ENCODE data around the gene ERVFRD-1. TPM values are rescaled to one million over a fixed set of nuclear protein-coding genes. Genes with fewer than 3 reads are reported as not detected.

The ERVFRD-1 gene
- 0.13 TPM for total RNA-seq
- long read RNA-seq, partial matches to known transcripts, result 0 of 1 reads
- long read RNA-seq, other reads (novel, unspliced or antisense), result 0 of 1 reads

- DNase-seq (ENCODE audit: low spot score), result no peak
Observed at GRCh38 chr6:11110921-11111768, at the start of gene ERVFRD-1. Gene ERVFRD-1 (minus strand): TSS chr6:11111725. CDS start chr6:11105310, 6,415 bp downstream.

DNA sequence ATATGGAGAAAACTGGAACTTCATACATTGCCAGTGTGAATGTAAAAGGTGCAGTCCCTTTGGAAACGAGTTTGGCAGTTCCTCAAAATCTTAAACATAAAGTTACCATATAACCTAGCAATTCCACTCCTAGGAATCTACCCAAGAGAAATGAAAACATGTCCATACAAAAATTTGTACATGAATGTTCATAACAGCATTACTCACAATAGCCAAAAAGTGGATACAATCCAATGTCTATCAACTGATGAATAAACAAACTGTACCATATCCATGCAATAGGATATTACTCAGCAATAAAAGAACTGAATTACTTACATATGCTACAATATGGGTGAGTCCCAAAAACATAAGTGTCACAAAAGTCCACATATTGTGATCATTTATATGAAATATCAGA, 48.7 kb upstream of the ERVFRD-1 start:
- no peak for DNase-seq (ENCODE audit: low spot score)

DNA sequence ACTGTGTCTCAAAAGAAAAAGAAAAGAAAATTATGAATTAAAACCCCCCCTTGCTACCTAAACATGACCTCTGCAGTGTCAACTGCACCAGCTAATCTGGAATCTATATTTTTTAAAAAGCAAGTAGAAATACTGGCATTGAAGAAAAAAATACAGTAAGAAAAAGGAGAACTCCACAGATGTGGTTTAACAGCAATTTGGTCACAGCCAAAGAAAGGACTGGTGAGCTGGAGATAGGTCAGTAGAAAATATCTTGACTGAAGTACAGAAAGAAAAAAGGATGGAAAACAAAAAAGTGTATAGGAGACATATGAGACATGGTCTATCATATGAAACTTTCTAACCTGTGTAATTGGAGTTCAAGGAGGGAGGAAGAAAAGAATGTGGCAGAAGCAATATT, 44.1 kb upstream of the ERVFRD-1 start:
- no peak for DNase-seq (ENCODE audit: low spot score)

- no peak for DNase-seq (ENCODE audit: low spot score)
Observed at GRCh38 chr6:11153447-11153846, 41.9 kb upstream of the ERVFRD-1 start.

GRCh38 chr6:11152581-11152980, 41.1 kb upstream of the ERVFRD-1 start:
- DNase-seq (ENCODE audit: low spot score), result no peak

- DNase-seq (ENCODE audit: low spot score), result no peak
Observed at GRCh38 chr6:11151488-11151887, 40.0 kb upstream of the ERVFRD-1 start.

DNA sequence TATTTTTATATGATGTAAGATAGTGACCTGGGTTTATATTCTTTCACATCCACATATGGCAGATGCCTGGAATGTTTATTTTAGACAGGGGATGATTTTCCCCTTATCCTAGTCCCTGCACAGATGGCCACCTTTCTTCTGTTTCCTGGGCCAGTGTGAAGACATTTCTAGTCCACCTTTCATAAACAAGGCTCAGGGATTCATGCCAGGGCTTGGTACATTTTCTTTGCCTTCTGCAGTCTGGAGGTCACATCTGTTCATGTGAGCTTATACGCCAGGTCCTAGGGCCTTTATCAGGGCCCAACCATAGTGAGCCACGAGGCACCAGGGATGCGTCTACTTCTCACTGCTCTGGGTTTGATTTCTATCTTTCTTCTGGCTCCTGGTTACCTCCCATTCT, 38.0 kb upstream of the ERVFRD-1 start:
- DNase-seq (ENCODE audit: low spot score), result no peak

DNA sequence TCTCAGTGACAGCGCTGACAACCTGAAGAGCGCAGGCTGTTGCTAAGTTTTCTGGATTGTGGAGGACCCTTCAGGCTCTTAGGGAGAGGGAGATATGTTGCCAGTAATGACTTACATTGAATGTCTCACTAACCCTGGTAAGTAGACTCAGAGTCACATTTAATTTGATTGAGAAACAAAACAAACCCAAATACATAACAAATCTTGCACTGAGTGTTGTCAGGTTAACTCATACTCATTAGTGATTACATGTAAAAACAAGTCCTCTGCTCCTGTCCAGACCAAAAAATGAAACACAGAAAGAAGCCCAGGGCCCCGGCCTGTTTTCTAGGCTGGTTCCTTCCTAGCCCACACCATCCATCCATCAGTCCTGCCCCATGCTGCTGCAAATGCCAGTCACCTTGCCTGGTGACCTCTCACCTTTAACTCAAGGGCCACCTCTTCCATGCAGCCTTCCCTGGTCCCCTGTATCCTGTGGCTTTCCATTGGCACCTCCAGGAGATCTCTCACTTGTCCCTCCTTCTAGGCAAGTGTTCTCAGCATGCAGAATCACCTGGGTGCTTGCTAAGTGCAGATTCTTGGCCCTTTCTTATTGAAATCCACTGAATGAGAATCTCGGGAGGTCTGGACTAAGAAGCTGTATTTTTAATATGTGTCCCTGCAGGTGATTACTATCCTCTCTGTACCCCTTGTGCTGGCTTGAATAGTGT, 34.7 kb upstream of the ERVFRD-1 start:
- DNase-seq (ENCODE audit: low spot score), result no peak

DNA sequence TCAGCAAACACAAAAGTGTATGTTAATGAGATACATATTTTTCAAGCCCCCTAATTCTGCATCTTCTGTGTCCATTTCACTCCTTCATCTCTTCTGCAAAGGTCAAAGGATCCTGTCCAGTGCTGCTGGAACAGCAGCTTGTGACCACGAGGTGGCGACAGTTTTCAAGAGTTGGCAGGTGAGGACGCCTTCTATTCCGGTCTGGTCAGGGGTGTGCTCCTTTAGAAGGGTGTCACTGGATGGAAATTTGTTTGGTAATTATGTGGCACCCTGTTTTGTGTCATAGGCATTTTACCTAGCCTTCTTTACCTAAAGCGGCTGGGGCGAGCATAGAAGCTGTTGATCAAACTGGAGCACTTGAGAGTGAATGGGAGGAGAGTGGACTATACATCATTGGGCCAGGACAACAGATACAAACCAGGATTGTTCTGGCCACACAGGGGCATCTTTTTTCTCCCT, 32.9 kb upstream of the ERVFRD-1 start:
- no peak for DNase-seq (ENCODE audit: low spot score)

DNA sequence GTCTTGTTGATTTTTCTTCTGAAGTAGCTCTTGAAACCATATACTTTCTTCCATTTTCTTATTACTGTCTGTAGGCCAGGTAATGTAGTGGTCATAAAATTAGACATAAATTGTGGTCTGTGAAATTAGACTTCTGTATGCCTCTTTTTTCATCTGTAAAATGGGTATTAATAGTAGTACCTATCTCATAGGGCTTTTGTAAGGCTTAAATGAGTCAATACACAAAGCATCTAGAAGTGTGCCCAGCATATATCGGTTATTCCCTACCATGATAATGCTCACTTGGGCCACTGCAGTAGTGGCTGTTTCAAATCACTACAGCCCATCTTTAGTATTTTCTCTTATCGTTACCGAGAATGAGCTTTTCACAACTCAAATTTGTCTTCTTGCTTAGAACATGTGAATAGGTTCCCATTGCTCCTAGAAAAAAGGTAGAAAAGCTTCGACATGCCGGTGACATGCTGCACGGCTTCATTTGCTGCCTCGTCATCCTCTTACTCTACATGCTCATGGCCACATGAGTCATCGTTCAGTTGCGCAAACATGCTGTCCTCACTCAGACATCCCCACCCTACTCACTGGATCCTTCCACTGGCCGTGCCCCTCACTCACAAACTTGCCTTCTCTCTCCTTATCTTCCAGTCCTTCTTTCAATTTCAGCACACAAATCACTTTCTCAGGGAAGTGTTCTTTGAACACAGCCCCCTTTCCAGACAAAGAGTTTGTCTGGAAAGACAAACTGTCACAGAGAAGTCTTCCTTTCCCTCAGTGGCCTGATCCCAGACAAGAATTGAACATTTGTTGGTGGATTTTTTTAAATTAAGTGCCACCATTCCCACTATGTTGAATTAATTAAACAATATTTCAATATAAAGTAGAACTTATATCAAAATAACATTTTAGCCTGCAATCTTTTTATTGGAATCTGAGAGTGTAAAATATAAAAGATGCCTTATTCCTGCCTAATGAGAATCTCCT, 32.2 kb upstream of the ERVFRD-1 start:
- no peak for DNase-seq (ENCODE audit: low spot score)

- DNase-seq (ENCODE audit: low spot score), result no peak
Observed at GRCh38 chr6:11142296-11143027, 30.9 kb upstream of the ERVFRD-1 start.

DNA sequence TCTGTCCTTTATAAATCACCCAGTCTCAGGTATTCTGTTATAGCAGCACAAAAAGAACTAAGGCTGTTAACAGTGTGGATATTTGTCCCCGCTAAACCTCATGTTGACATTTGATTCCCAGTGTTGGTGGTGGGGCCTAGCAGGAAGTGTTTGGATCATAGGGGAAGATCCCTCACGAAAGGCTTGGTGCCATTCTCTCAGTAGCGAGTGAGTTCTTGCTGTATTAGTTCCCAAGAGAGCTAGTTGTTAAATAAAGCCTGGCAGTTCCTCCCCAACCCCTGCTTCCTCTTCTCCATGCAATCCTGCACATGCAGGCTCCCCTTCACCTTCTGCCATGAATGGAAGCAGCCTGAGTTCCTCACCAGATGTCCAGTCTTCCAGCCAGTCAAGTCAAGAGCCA, 29.8 kb upstream of the ERVFRD-1 start:
- no peak for DNase-seq (ENCODE audit: low spot score)

DNA sequence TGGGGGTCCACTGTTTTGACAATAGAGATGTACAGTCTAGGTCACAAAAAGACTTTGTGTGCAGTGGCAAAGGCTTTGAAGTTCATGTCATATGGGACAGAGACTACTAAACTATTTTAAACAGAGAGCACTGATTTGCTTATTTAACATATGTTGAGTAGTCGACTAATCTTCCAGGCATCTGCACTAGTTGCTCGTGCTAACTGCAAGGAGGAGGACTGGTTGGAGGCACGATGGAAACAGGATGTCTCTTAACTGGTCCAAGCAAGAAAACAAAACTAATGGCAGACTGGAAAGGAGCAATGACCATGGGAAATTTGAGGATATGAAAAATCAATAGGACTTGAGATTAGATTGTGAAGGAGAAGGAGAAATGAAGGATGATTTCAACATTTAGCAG, 28.5 kb upstream of the ERVFRD-1 start:
- no peak for DNase-seq (ENCODE audit: low spot score)

- DNase-seq (ENCODE audit: low spot score), result no peak
Observed at GRCh38 chr6:11139051-11139960, 27.8 kb upstream of the ERVFRD-1 start.

GRCh38 chr6:11136809-11137208, 25.3 kb upstream of the ERVFRD-1 start:
- DNase-seq (ENCODE audit: low spot score), result no peak

- DNase-seq (ENCODE audit: low spot score), result no peak
Observed at GRCh38 chr6:11133281-11133680, 21.8 kb upstream of the ERVFRD-1 start.

- no peak for DNase-seq (ENCODE audit: low spot score)
Observed at GRCh38 chr6:11132194-11132888, 20.8 kb upstream of the ERVFRD-1 start.

GRCh38 chr6:11130605-11131004, 19.1 kb upstream of the ERVFRD-1 start:
- no peak for DNase-seq (ENCODE audit: low spot score)

All from mesenteric fat pad (tissue), 1 donor.